ENCODE data around the gene RNF213.
"Not testable (repeated sequence)": the region's sequence is repeated elsewhere in the genome, so short reads cannot be mapped to it uniquely, and the experiment has no call there.

DNA sequence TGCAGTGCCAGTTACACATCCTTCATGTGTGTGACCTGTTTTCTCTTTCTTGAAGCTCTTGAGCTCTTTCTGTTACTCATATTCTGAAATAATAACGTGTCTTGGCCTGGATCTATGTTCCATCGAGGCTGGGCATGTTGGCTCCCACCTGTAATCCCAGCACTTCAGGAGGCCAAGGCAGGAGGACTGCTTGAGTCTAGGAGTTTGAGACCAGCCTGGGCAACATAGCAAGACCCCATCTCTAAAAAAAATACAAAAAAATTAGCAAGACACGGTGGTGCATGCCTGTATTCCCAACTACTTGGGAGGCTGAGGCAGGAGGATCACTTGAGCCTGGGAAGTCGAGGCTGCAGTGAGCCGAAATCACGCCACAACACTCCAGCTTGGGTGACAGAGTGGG is 68.8 kb downstream of the RNF213 start:
- TF ChIP-seq CTCF (IDR thresholded peaks at IDR 0.05; ENCODE audit: insufficient read depth, low read depth, low read length); EZH2 (IDR thresholded peaks at IDR 0.05; ENCODE audit: insufficient read depth, low read length): not testable (repeated sequence)
